Tibial nerve (tissue), 4 donors: ENCODE data around the gene ABHD16B. TPM values are rescaled to one million over a fixed set of nuclear protein-coding genes. Genes with fewer than 3 reads are reported as not detected.

Experiments used
- DNase-seq, 2 donors: peaks; one replicate each; pipeline ENCODE4 v3.0.0-alpha.2; 2019; ENCODE audit warnings: low spot score in 2 of 2
- H3K27ac ChIP-seq, 4 donors: fragments of 200-600 bp; sonication (generic) in 3 of 4; one replicate each; pipeline ENCODE4 v1.5.1; 2017 to 2019; ENCODE audit warnings: mild to moderate bottlenecking in 1 of 4
- H3K27me3 ChIP-seq, 2 donors: fragments of 200-600 bp; sonication (generic) in 1 of 2; one replicate each; pipeline versions ENCODE4 v1.5.1 to v1.6.0; 2017 to 2019
- H3K36me3 ChIP-seq, 3 donors: fragments of 200-600 bp; sonication (generic); one replicate each; pipeline ENCODE4 v1.5.1; 2018 to 2019
- H3K4me1 ChIP-seq, 4 donors: fragments of 200-600 bp; sonication (generic) in 3 of 4; one replicate each; pipeline ENCODE4 v1.5.1; 2017 to 2019
- H3K4me3 ChIP-seq, 4 donors: fragments of 200-600 bp; sonication (generic) in 3 of 4; one replicate each; pipeline ENCODE4 v1.5.1; 2017 to 2019; ENCODE audit warnings: mild to moderate bottlenecking in 1 of 4, moderate library complexity in 1 of 4
- H3K9me3 ChIP-seq, 4 donors: fragments of 200-600 bp; sonication (generic) in 3 of 4; one replicate each; pipeline ENCODE4 v1.5.1; 2017 to 2019
- EP300 ChIP-seq, 2 donors: sonication (generic); formaldehyde crosslinking; IDR thresholded peaks; one replicate each; pipeline ENCODE4 v1.6.1; 2017; ENCODE audit warnings: antibody characterized with exemption in 2 of 2, mild to moderate bottlenecking in 1 of 2
- POLR2A ChIP-seq, 2 donors: fragments of 450-650 bp; IDR thresholded peaks; one replicate each; pipeline ENCODE4 v1.6.1; 2017; ENCODE audit warnings: antibody characterized with exemption in 2 of 2, mild to moderate bottlenecking in 2 of 2, moderate library complexity in 2 of 2
- WGBS, 2 donors: methylation state at CpG; one replicate each; pipeline ENCODE4 v1.1.5; 2018; 5-methylcytosine and 5-hydroxymethylcytosine counted together
- total RNA-seq, 4 donors: library from RNA; depleted of rRNA; stranded (reverse); fragments of >200 nt; gene quantifications; one replicate each; pipeline ENCODE4 v1.1.0, GENCODE V29; 2016
- TF ChIP-seq, protein P1 (sequence below), 5 experiments: fragments of 200-600 bp in 3 of 5; fragments of 450-650 bp in 2 of 5; sonication (generic) in 3 of 5; IDR thresholded peaks; one replicate each; pipeline ENCODE4 v1.5.1; 2016 to 2019; ENCODE audit warnings: antibody characterized with exemption in 5 of 5, mild to moderate bottlenecking in 3 of 5, moderate library complexity in 2 of 5

Gene ABHD16B
- total RNA-seq, 4 donors from 2014 or later: not detected

DNA sequence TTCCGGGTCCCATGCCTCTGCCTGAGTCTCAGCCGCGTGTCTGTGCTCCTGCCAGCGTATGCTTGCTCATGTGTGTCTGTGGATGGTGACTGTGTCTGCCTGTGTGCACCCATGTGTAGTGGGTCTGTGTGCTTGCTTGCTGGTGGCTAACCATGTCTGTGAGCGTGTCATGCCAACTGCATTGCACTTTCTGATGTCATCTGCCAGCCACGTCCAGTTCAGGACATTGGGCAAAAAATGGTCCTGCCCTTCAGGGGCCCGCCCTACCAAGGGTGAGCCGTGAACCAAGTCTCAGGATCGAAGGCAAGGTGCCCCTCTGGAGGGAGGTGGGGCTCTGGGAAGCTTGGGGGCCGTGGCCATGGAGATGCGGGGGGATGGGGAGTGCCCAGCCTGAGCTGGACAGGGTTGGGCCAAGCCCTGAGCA lies 20.9 kb upstream of the ABHD16B start:
- no peak overlapping the region for H3K27ac ChIP-seq
- H3K4me3 ChIP-seq: no peak overlapping the region
- TF ChIP-seq, protein P1, sequence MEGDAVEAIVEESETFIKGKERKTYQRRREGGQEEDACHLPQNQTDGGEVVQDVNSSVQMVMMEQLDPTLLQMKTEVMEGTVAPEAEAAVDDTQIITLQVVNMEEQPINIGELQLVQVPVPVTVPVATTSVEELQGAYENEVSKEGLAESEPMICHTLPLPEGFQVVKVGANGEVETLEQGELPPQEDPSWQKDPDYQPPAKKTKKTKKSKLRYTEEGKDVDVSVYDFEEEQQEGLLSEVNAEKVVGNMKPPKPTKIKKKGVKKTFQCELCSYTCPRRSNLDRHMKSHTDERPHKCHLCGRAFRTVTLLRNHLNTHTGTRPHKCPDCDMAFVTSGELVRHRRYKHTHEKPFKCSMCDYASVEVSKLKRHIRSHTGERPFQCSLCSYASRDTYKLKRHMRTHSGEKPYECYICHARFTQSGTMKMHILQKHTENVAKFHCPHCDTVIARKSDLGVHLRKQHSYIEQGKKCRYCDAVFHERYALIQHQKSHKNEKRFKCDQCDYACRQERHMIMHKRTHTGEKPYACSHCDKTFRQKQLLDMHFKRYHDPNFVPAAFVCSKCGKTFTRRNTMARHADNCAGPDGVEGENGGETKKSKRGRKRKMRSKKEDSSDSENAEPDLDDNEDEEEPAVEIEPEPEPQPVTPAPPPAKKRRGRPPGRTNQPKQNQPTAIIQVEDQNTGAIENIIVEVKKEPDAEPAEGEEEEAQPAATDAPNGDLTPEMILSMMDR (IDR thresholded peaks at IDR 0.05): no peak
- TF ChIP-seq POLR2A (IDR thresholded peaks at IDR 0.05) (no peak), EP300 (IDR thresholded peaks at IDR 0.05) (no peak)
- no peaks in the 10 kb centered on the region for H3K9me3 ChIP-seq
- DNase-seq: no peak
- H3K36me3 ChIP-seq: no peaks in the 10 kb centered on the region
- 78 to 87% methylated on average over 9 to 11 of the region's 11 CpGs for WGBS, 2 donors
- H3K27me3 ChIP-seq: peaks cover 0 to 14% of the 10 kb centered on the region in 2 donors
- peaks cover 0 to 14% (median 0%) of the 10 kb centered on the region in 4 donors for H3K4me1 ChIP-seq

DNA sequence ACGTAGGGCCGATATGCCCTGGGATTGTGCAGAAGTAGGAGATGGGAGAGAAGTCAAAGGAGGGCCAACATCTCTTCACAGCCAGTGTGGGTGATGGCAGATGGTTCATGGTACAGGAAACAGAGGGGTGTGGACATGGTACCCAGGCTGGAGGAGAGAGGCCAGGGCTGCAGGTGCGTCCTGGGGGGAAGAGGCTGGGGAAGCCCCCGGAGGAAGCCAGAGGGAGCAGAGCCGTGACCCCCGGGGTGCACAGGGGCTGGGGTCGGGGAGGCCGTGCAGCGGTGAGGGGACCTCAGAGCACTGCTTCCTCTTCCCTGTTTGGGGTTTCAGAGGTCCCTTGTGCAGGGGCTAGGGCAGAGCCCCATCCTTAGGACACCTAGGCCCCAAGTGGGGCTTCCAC lies 19.0 kb upstream of the ABHD16B start:
- Histone ChIP-seq H3K9me3 (no peaks in the 10 kb centered on the region), H3K27ac (no peak overlapping the region), H3K4me3 (no peak overlapping the region), H3K27me3 (peaks cover 0 to 30% of the 10 kb centered on the region in 2 donors), H3K36me3 (no peaks in the 10 kb centered on the region), H3K4me1 (peaks cover 0 to 27% (median 11%) of the 10 kb centered on the region in 4 donors)
- TF ChIP-seq, protein P1 (IDR thresholded peaks at IDR 0.05): no peak
- TF ChIP-seq EP300 (IDR thresholded peaks at IDR 0.05) (no peak), POLR2A (IDR thresholded peaks at IDR 0.05) (no peak)
- no peak for DNase-seq
- 78 to 85% methylated on average over 6 to 9 of the region's 9 CpGs for WGBS, 2 donors

DNA sequence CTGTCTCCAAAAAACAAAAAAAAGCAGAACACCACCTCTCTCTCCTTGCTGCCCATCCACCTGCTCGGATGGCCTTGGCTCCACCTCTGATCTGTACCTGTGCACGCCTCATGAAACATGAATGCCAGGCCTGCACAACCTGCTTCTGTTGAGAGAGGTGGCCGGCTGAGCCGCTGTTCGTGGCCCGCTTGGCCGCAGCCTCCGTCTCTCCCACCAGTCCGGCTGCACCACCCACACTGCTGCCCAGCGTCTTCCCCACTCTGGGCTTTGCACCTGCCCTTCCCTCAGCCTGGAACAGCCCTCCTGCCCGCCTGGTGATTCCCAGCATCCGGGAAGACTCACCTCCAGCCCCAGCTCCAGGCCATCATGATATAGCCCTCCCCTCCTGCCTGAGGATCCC lies 18.1 kb upstream of the ABHD16B start:
- WGBS, 2 donors: 80 to 84% methylated on average over 12 of the region's 12 CpGs
- no peaks in the 10 kb centered on the region for H3K36me3 ChIP-seq
- no peak for TF ChIP-seq EP300 (IDR thresholded peaks at IDR 0.05)
- TF ChIP-seq POLR2A (IDR thresholded peaks at IDR 0.05): no peak
- TF ChIP-seq, protein P1 (IDR thresholded peaks at IDR 0.05): no peak
- H3K9me3 ChIP-seq: no peaks in the 10 kb centered on the region
- H3K4me1 ChIP-seq: peaks cover 0 to 34% (median 20%) of the 10 kb centered on the region in 4 donors
- peaks cover 0 to 30% of the 10 kb centered on the region in 2 donors for H3K27me3 ChIP-seq
- no peak for DNase-seq
- H3K4me3 ChIP-seq: no peak overlapping the region
- no peak overlapping the region for H3K27ac ChIP-seq

DNA sequence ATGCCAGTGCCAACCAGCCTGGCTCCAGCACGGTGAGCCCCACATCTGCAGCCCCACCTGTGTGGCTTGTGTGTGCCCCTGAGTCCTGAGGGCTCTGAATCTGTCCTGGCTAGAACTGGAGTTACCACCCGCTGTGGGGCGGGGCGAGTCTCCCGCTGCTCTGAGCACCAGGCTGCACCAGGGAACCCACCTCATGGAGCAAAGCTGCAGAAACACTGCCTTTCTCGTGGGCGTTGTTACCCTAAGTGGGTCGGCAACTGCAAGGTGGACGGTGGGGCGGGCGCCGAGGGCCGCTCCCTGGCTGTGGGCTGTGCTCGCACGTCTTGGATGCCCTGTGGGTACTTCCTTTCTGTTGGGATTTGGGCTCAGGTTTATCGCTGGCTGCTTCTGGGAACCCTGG lies 17.5 kb upstream of the ABHD16B start:
- no peak for TF ChIP-seq POLR2A (IDR thresholded peaks at IDR 0.05)
- TF ChIP-seq, protein P1 (IDR thresholded peaks at IDR 0.05): no peak
- no peak for TF ChIP-seq EP300 (IDR thresholded peaks at IDR 0.05)
- Histone ChIP-seq H3K27ac (no peak overlapping the region), H3K4me1 (peaks cover 0 to 37% (median 21%) of the 10 kb centered on the region in 4 donors), H3K27me3 (peaks cover 0 to 30% of the 10 kb centered on the region in 2 donors), H3K9me3 (no peaks in the 10 kb centered on the region), H3K4me3 (no peak overlapping the region), H3K36me3 (no peaks in the 10 kb centered on the region)
- 62 to 63% methylated on average over 15 to 16 of the region's 16 CpGs for WGBS, 2 donors
- DNase-seq: no peak

DNA sequence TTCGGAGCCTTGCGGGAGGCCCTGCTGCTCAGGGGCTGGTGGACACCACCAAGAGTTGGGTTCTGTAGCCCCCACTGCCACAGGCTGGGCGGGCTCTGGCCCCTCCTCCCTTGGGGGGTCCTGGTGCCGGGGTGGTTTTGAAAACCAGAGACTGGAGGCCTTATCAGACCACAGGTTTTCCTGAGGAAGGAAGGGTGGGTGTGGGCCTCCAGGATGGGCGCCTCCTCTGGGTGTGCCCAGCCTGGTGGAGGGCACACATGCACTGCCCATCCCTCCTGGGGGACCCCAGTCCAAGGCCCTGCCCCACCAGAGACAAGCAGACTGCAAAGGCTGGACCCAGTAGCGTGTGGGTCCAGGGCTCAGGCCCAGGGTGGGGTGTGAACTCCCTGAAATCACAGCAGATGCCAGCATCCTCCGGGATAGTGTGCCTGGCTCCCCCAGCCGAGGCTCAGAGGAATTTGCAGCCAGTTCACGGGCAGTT lies 16.7 kb upstream of the ABHD16B start:
- H3K27ac ChIP-seq: no peak overlapping the region
- no peaks in the 10 kb centered on the region for H3K9me3 ChIP-seq
- H3K27me3 ChIP-seq: peaks cover 0 to 30% of the 10 kb centered on the region in 2 donors
- DNase-seq: no peak
- no peaks in the 10 kb centered on the region for H3K36me3 ChIP-seq
- H3K4me1 ChIP-seq: peaks cover 0 to 37% (median 21%) of the 10 kb centered on the region in 4 donors
- WGBS, 2 donors: 73 to 78% methylated on average over 7 of the region's 9 CpGs
- no peak overlapping the region for H3K4me3 ChIP-seq
- TF ChIP-seq POLR2A (IDR thresholded peaks at IDR 0.05): no peak
- no peak for TF ChIP-seq EP300 (IDR thresholded peaks at IDR 0.05)
- TF ChIP-seq, protein P1 (IDR thresholded peaks at IDR 0.05): no peak
